Mesenchymal stem cell (in vitro differentiated cells and primary cell): ENCODE measurements around the gene SUPT5H. TPM values are rescaled to one million over a fixed set of nuclear protein-coding genes. Genes with fewer than 3 reads are reported as not detected.

Experiments
- DNase-seq: peaks from one replicate; pipeline ENCODE4 v3.0.0-alpha.2; 2013
- H2AFZ ChIP-seq: one replicate; pipeline ENCODE4 v1.6.1; 2013; ENCODE audit warnings: low read depth, mild to moderate bottlenecking, control low read depth, inconsistent platforms, low read length, moderate library complexity
- H2AK5ac ChIP-seq: 2 replicates; pipeline ENCODE4 v1.6.1; 2013; ENCODE audit warnings: low read length, moderate library complexity, mild to moderate bottlenecking, inconsistent platforms; ENCODE audit not compliant: severe bottlenecking
- H2BK120ac ChIP-seq: one replicate; pipeline ENCODE4 v1.6.1; 2013; ENCODE audit warnings: low read depth, mild to moderate bottlenecking, inconsistent platforms, low read length, moderate library complexity
- H2BK12ac ChIP-seq, 2 experiments: one replicate each; pipeline ENCODE4 v1.6.1; 2013; ENCODE audit warnings: inconsistent platforms in 2 of 2, low read length in 2 of 2, mild to moderate bottlenecking in 2 of 2, moderate library complexity in 2 of 2, control low read depth in 1 of 2
- H2BK15ac ChIP-seq: one replicate; pipeline ENCODE4 v1.6.1; 2013; ENCODE audit warnings: mild to moderate bottlenecking, low read depth, inconsistent platforms; ENCODE audit not compliant: poor library complexity, severe bottlenecking
- H2BK5ac ChIP-seq: 2 replicates; pipeline ENCODE4 v1.6.1; 2013; ENCODE audit warnings: low read depth, mild to moderate bottlenecking, low read length, control low read depth, inconsistent platforms; ENCODE audit not compliant: poor library complexity, severe bottlenecking
- H3K14ac ChIP-seq, 2 experiments: one replicate each; pipeline ENCODE4 v1.6.1; 2013; ENCODE audit warnings: inconsistent platforms in 2 of 2, low read length in 2 of 2, control low read depth in 1 of 2, mild to moderate bottlenecking in 1 of 2, moderate library complexity in 1 of 2
- H3K18ac ChIP-seq, 2 experiments: one replicate each; pipeline ENCODE4 v1.6.1; 2013; ENCODE audit warnings: inconsistent platforms in 2 of 2, low read length in 2 of 2, control low read depth in 1 of 2, low read depth in 1 of 2, mild to moderate bottlenecking in 1 of 2
- H3K23ac ChIP-seq, 2 experiments: one replicate each; pipeline ENCODE4 v1.6.1; 2013; ENCODE audit warnings: inconsistent platforms in 2 of 2, low read length in 2 of 2, mild to moderate bottlenecking in 2 of 2, moderate library complexity in 2 of 2, control low read depth in 1 of 2
- H3K27ac ChIP-seq: 2 replicates; pipeline ENCODE4 v1.5.1; 2013; ENCODE audit warnings: mild to moderate bottlenecking, moderate library complexity, low read length, control low read depth, inconsistent platforms; ENCODE audit not compliant: poor library complexity, severe bottlenecking
- H3K27me3 ChIP-seq, 2 experiments: 2 replicates each; pipeline versions ENCODE4 v1.6.1 to v1.7.0; 2013; ENCODE audit warnings: low read length in 2 of 2, mild to moderate bottlenecking in 2 of 2, moderate library complexity in 2 of 2, control low read depth in 1 of 2, inconsistent platforms in 1 of 2; ENCODE audit not compliant: control insufficient read depth in 1 of 2, insufficient read depth in 1 of 2
- H3K36me3 ChIP-seq, 2 experiments: 2 replicates each; pipeline versions ENCODE4 v1.6.1 to v1.7.0; 2013; ENCODE audit warnings: low read length in 2 of 2, control low read depth in 1 of 2, inconsistent platforms in 1 of 2, low read depth in 1 of 2, mild to moderate bottlenecking in 1 of 2; ENCODE audit not compliant: insufficient read depth in 2 of 2, control insufficient read depth in 1 of 2
- H3K4ac ChIP-seq, 2 experiments: one replicate each; pipeline ENCODE4 v1.6.1; 2013; ENCODE audit warnings: inconsistent platforms in 2 of 2, low read length in 2 of 2, mild to moderate bottlenecking in 2 of 2, moderate library complexity in 2 of 2, control low read depth in 1 of 2, low read depth in 1 of 2
- H3K4me1 ChIP-seq: 2 replicates; pipeline ENCODE4 v1.6.1; 2013; ENCODE audit warnings: low read depth, low read length, control low read depth; ENCODE audit not compliant: control insufficient read depth, insufficient read depth
- H3K4me2 ChIP-seq: 2 replicates; pipeline ENCODE4 v1.6.1; 2013; ENCODE audit warnings: low read length, mild to moderate bottlenecking, inconsistent platforms; ENCODE audit not compliant: poor library complexity, severe bottlenecking
- H3K4me3 ChIP-seq, 2 experiments: 2 replicates each; pipeline versions ENCODE4 v1.5.1 to v1.7.0; 2013; ENCODE audit warnings: low read length in 2 of 2, mild to moderate bottlenecking in 2 of 2, control low read depth in 1 of 2, low read depth in 1 of 2; ENCODE audit not compliant: insufficient read depth in 1 of 2
- H3K79me1 ChIP-seq: replicated peaks from 2 replicates; pipeline ENCODE4 v1.6.1; 2013; ENCODE audit warnings: mild to moderate bottlenecking, control low read depth, low read length, inconsistent platforms; ENCODE audit not compliant: poor library complexity, severe bottlenecking
- H3K9ac ChIP-seq: 2 replicates; pipeline ENCODE4 v1.7.0; 2013; ENCODE audit warnings: mild to moderate bottlenecking, low read length, moderate library complexity
- H3K9me3 ChIP-seq: 2 replicates; pipeline ENCODE4 v1.7.0; 2013; ENCODE audit warnings: mild to moderate bottlenecking, low read length; ENCODE audit not compliant: control insufficient read depth
- H4K8ac ChIP-seq: one replicate; pipeline ENCODE4 v1.6.1; 2013; ENCODE audit warnings: inconsistent platforms, mild to moderate bottlenecking, low read length, moderate library complexity
- H4K91ac ChIP-seq: one replicate; pipeline ENCODE4 v1.6.1; 2013; ENCODE audit warnings: mild to moderate bottlenecking, low read length, inconsistent platforms
- whole genome bisulfite sequencing: methylation state at CpG from one replicate; pipeline ENCODE4 v1.1.7; 2013; ENCODE audit warnings: mixed read lengths; 5-methylcytosine and 5-hydroxymethylcytosine counted together
- small RNA-seq: library from polyadenylated mRNA; stranded (forward); fragments of <200 nt; extraction: miRNeasy Mini kit (QIAGEN cat#:217004); gene quantifications from one replicate; pipeline ENCODE3, GENCODE V24; 2013; ENCODE audit warnings: low read depth

SUPT5H gene

DNA sequence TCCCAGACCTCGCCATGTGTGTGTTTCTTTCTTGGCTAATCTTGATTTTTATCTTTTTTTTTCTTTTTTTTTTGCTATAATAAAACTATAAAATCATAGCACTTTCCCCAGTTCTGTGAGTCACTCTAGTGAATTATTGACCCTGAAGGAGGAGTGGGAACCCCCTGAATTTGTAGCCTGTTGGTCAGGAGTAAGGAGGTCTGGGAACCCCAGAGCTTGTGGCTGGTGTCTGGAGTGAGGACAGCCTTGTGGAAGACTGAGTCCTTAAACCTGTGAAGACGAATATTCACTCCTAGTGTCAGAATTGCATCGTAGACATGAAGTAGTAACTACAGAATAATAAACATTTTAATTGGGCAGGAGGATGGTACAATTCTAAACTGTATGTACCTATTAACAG lies 79.8 kb downstream of the SUPT5H start:
- Histone ChIP-seq H2BK12ac (no peak overlapping the region), H3K4me2 (no peak overlapping the region), H3K18ac (no peak overlapping the region), H2AFZ (no peak overlapping the region), H3K27me3 (no peaks in the 10 kb centered on the region), H2BK120ac (no peak overlapping the region), H3K14ac (no peak overlapping the region), H3K23ac (no peak overlapping the region), H2BK5ac (no peak overlapping the region), H3K4me3 (no peak overlapping the region), H3K36me3 (peaks cover 3% of the 10 kb centered on the region in 2 experiments), H4K8ac (no peak overlapping the region), H4K91ac (no peak overlapping the region), H3K4ac (no peak overlapping the region), H2BK15ac (no peak overlapping the region), H3K9ac (no peak overlapping the region), H3K4me1 (peaks cover 6% of the 10 kb centered on the region), H3K27ac (no peak overlapping the region), H3K79me1 (peaks cover 12% of the 10 kb centered on the region), H2AK5ac (no peak overlapping the region), H3K9me3 (no peaks in the 10 kb centered on the region)
- WGBS = no CpG with 5 or more reads among the region's 3 CpGs
- DNase-seq = no peak

Small RNAs within 50 kb of the gene (small RNA-seq; reads per million reads assigned to genes)
- gene MIR4530 = not detected
